Esophagus muscularis mucosa (tissue), 4 donors: ENCODE data around the gene ARID4B. TPM values are rescaled to one million over a fixed set of nuclear protein-coding genes. Genes with fewer than 3 reads are reported as not detected.
A peak's percentile ranks its signal among the peaks of the same experiment; 100 is the strongest.

ENCODE experiments used
- DNase-seq: peaks from one replicate; pipeline ENCODE4 v3.0.0-alpha.2; 2017; ENCODE audit errors: extremely low spot score
- H3K27ac ChIP-seq, 4 donors: fragments of 200-600 bp; sonication (generic); replicated peaks in 1 of 4; 1 replicate in 3 of 4; 2 replicates in 1 of 4; pipeline ENCODE4 v1.5.1; 2016 to 2019; ENCODE audit warnings: mild to moderate bottlenecking in 1 of 4
- H3K27me3 ChIP-seq, 4 donors: fragments of 200-600 bp; sonication (generic); one replicate each; pipeline versions ENCODE4 v1.5.1 to v1.6.0; 2016 to 2019
- H3K36me3 ChIP-seq, 4 donors: fragments of 200-600 bp; sonication (generic); one replicate each; pipeline ENCODE4 v1.5.1; 2016 to 2019
- H3K4me1 ChIP-seq, 4 donors: fragments of 200-600 bp; sonication (generic); one replicate each; pipeline ENCODE4 v1.5.1; 2016 to 2019
- H3K4me3 ChIP-seq, 4 donors: fragments of 200-600 bp; sonication (generic); 1 replicate in 2 of 4; 2 replicates in 2 of 4; pipeline ENCODE4 v1.5.1; 2016 to 2019; ENCODE audit warnings: mild to moderate bottlenecking in 4 of 4, moderate library complexity in 1 of 4
- H3K9me3 ChIP-seq, 4 donors: fragments of 200-600 bp; sonication (generic); 1 replicate in 3 of 4; 2 replicates in 1 of 4; pipeline ENCODE4 v1.5.1; 2016 to 2019
- EP300 ChIP-seq: sonication (generic); formaldehyde crosslinking; IDR thresholded peaks from one replicate; pipeline ENCODE4 v1.6.1; 2017; ENCODE audit warnings: antibody characterized with exemption
- POLR2A ChIP-seq: fragments of 450-650 bp; IDR thresholded peaks from one replicate; pipeline ENCODE4 v1.6.1; 2017; ENCODE audit warnings: antibody characterized with exemption, moderate library complexity, mild to moderate bottlenecking, low read depth
- POLR2AphosphoS5 ChIP-seq, 2 donors: sonication (generic); formaldehyde crosslinking; IDR thresholded peaks; one replicate each; pipeline ENCODE4 v1.6.1; 2017; ENCODE audit warnings: antibody characterized with exemption in 2 of 2
- WGBS: methylation state at CpG from one replicate; pipeline ENCODE4 v1.1.5; 2018; 5-methylcytosine and 5-hydroxymethylcytosine counted together
- intact Hi-C: fragments of 100-400 bp; cut with DNase I; formaldehyde crosslinking; loops from one replicate; pipeline ENCODE4 v1.15.1; 2023
- small RNA-seq, 3 donors: library from RNA; depleted of rRNA; stranded (forward); fragments of <200 nt; gene quantifications; one replicate each; pipeline ENCODE3, GENCODE V24; 2016
- total RNA-seq, 4 donors: library from RNA; depleted of rRNA; stranded (reverse); fragments of >200 nt; gene quantifications; one replicate each; pipeline versions ENCODE4 v1.1.0 to v1.2.1, GENCODE V29; 2016
- TF ChIP-seq, protein P1 (sequence below), 3 experiments: fragments of 200-600 bp in 2 of 3; fragments of 450-650 bp in 1 of 3; sonication (generic) in 2 of 3; IDR thresholded peaks; one replicate each; pipeline ENCODE4 v1.5.1; 2017 to 2019; ENCODE audit warnings: antibody characterized with exemption in 3 of 3, mild to moderate bottlenecking in 2 of 3, moderate library complexity in 1 of 3

The ARID4B gene
- total RNA-seq, 4 donors from 2014 or later: 23.0 to 38.2 (median 29.2) TPM

DNA sequence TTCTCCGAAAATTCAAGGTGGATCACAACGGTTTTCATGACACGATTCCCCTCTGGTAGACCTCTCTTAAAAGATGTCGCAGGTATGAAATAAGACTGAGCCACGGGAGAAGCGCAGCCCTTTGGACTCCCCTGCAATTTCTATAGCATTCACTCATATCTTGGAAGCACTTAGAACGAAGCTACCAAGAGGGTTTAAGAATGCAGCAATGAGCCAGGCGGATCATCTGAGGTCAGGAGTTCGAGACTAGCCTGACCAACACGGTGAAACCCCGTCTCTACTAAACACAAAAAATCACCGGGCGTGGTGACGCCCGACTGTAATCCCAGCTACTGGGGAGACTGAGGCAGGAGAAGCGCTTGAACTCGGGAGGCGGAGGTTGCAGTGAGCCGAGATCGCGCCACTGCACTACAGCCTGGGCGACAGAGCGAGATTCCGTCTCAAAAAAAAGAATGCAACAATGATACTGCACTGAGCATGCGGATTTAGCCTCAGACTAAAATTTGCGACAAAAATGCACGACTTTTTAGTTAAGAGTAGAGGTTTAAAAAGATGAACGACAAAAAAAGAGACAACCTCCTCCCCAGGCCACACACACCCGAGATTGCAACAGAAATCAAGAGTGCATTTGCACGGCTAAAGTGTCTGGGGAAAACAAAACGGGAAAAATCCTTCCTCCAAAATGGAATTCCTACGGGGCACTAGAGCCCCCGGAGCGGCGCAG lies 200.1 kb downstream of the ARID4B start:
- H3K4me1 ChIP-seq: peaks cover 15 to 51% (median 48%) of the 10 kb centered on the region in 4 donors
- WGBS: 1% methylated on average over 35 of the region's 35 CpGs
- H3K9me3 ChIP-seq: no peaks in the 10 kb centered on the region
- peaks cover 5 to 33% (median 15%) of the 10 kb centered on the region in 4 donors for H3K36me3 ChIP-seq
- peak overlapping the region; percentile 86 to 95 (median 88) for H3K27ac ChIP-seq
- no peak for TF ChIP-seq EP300
- TF ChIP-seq, protein P1, sequence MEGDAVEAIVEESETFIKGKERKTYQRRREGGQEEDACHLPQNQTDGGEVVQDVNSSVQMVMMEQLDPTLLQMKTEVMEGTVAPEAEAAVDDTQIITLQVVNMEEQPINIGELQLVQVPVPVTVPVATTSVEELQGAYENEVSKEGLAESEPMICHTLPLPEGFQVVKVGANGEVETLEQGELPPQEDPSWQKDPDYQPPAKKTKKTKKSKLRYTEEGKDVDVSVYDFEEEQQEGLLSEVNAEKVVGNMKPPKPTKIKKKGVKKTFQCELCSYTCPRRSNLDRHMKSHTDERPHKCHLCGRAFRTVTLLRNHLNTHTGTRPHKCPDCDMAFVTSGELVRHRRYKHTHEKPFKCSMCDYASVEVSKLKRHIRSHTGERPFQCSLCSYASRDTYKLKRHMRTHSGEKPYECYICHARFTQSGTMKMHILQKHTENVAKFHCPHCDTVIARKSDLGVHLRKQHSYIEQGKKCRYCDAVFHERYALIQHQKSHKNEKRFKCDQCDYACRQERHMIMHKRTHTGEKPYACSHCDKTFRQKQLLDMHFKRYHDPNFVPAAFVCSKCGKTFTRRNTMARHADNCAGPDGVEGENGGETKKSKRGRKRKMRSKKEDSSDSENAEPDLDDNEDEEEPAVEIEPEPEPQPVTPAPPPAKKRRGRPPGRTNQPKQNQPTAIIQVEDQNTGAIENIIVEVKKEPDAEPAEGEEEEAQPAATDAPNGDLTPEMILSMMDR (IDR thresholded peaks at IDR 0.05): no peak
- no peak for DNase-seq
- H3K4me3 ChIP-seq: peak overlapping the region; percentile 72 to 91 (median 80)
- H3K27me3 ChIP-seq: no peaks in the 10 kb centered on the region
- intact Hi-C loops: loop anchor here (10.0 kb wide), 1 partner anchor 197 kb away; the partner anchor contains the start of genes ARID4B and GGPS1

DNA sequence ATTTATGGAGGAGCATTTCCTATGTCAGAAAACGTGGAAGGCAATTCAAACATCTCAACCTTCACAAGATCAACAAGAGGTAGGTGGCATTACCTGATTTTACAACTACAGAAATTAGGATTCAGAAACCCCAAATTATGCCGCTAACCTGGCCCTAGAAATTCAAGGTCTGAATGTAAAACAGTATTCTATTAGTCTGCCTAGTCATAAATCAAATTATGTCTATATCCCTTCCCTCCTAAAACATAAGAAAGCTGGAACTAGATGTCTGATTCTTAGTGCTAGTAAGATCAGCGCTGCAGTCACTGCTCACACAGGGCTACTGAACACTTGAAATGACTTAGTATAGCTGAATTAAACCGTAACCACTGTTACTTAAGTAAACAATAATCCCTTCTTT lies 200.8 kb downstream of the ARID4B start:
- no peak for DNase-seq
- Histone ChIP-seq H3K9me3 (no peaks in the 10 kb centered on the region), H3K4me3 (peak overlapping the region; percentile 72 to 91 (median 80)), H3K36me3 (peaks cover 1 to 26% (median 13%) of the 10 kb centered on the region in 4 donors), H3K27ac (peak overlapping the region in 2 of 4 donors; percentile 86 to 89), H3K4me1 (peaks cover 15 to 58% (median 54%) of the 10 kb centered on the region in 4 donors), H3K27me3 (no peaks in the 10 kb centered on the region)
- intact Hi-C loops: loop anchor here (10.0 kb wide), 1 partner anchor 198 kb away; the partner anchor contains the start of genes ARID4B and GGPS1
- TF ChIP-seq POLR2A: no peak
- WGBS: 28% methylated on average over 4 of the region's 4 CpGs

DNA sequence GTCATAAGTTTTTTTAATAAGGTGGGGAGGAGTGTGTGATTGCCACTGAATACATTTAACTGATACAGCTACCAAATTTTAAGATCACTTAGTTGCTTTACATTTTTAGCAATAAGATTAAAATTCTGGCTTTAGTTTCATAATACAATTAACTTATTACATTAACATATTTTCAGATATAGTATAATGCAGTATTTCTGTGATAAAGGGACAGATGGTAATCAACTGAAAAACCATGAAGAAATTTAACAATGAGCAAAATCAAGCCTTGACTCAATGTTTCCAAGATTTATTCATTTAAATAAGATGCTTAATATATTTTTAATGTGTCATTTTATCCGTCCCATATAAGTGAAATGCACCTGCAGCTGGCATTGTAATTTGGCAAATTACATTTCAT lies 203.3 kb downstream of the ARID4B start:
- DNase-seq: no peak
- intact Hi-C loops: loop anchor here (10.0 kb wide), 1 partner anchor 200 kb away; the partner anchor contains the start of genes ARID4B and GGPS1
- H3K27ac ChIP-seq: no peak overlapping the region
- no peaks in the 10 kb centered on the region for H3K9me3 ChIP-seq
- H3K4me1 ChIP-seq: peaks cover 15 to 66% (median 58%) of the 10 kb centered on the region in 4 donors
- peaks cover 13 to 34% (median 21%) of the 10 kb centered on the region in 4 donors for H3K36me3 ChIP-seq
- H3K27me3 ChIP-seq: no peaks in the 10 kb centered on the region
- TF ChIP-seq POLR2A (no peak), EP300 (no peak), POLR2AphosphoS5 (IDR thresholded peaks at IDR 0.05) (no peak)
- TF ChIP-seq, protein P1 (IDR thresholded peaks at IDR 0.05): no peak
- H3K4me3 ChIP-seq: no peak overlapping the region
- 48% methylated on average over 1 of the region's 1 CpG for WGBS

DNA sequence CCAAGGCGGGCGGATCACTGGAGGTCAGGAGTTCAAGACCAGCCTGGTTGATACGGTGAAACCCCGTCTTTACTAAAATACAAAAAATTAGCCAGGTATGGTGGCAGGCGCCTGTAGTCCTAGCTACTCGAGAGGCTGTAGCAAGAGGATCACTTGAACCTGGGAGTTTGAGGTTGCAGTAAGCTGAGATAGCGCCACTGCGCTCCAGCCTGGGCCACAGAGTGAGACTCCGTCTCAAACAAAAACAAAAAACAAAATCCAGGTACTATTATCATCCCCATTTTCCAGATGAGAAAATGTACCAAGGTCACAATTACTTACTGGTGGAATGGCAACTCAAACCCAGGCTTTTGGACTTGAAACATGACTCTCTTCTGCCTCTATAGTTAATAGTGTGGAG lies 203.9 kb downstream of the ARID4B start:
- Histone ChIP-seq H3K9me3 (no peaks in the 10 kb centered on the region), H3K27me3 (no peaks in the 10 kb centered on the region)
- TF ChIP-seq, protein P1 (IDR thresholded peaks at IDR 0.05): no peak
- TF ChIP-seq POLR2A (no peak), EP300 (no peak), POLR2AphosphoS5 (IDR thresholded peaks at IDR 0.05) (no peak)

DNA sequence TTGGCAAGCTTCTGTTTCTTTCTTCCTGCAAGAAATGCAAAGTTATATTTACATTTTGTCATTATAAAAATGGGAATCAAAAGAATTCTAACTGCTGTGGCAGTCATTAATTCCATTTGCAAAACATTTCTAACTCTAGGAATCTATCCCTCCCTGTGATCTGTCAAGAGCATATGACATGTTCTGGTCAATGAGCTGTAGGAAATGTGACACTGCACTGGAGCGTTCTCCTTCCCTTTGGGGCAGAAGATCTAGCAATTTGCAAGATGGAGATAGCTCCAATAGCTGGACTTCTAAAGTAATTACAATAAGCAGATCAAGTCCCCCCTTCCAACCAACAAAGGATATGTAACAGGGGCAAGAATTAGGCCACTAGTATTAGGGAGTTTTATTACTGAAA lies 205.6 kb downstream of the ARID4B start:
- TF ChIP-seq POLR2A: no peak
- no peaks in the 10 kb centered on the region for H3K27me3 ChIP-seq
- no peaks in the 10 kb centered on the region for H3K9me3 ChIP-seq
- H3K27ac ChIP-seq: no peak overlapping the region
- no peak for DNase-seq
- H3K4me1 ChIP-seq: peaks cover 11 to 57% (median 53%) of the 10 kb centered on the region in 4 donors
- intact Hi-C loops: loop anchor here (10.0 kb wide), 1 partner anchor 202 kb away; the partner anchor contains the start of genes ARID4B and GGPS1
- H3K36me3 ChIP-seq: peaks cover 35 to 57% (median 43%) of the 10 kb centered on the region in 4 donors
- no peak overlapping the region for H3K4me3 ChIP-seq
- WGBS: 67% methylated on average over 1 of the region's 1 CpG

More for the DNA sequence above, 203.9 kb downstream of the ARID4B start:
- WGBS: 94% methylated on average over 9 of the region's 9 CpGs
- no peak for DNase-seq
- intact Hi-C loops: loop anchor here (10.0 kb wide), 1 partner anchor 201 kb away; the partner anchor contains the start of genes ARID4B and GGPS1
- Histone ChIP-seq H3K27ac (no peak overlapping the region), H3K4me3 (no peak overlapping the region), H3K4me1 (peaks cover 11 to 63% (median 58%) of the 10 kb centered on the region in 4 donors), H3K36me3 (peaks cover 18 to 39% (median 27%) of the 10 kb centered on the region in 4 donors)

Small RNA genes within 50 kb of the gene (small RNA-seq; reads per million reads assigned to genes)
- 0 reads per million in 3 donors for gene AL391994.1
- gene MIR4753: 0 reads per million in 3 donors
- 2.6 to 3.6 (median 3.0) reads per million in 3 donors for gene SNORA14B

Other genes starting within 250 kb of the ARID4B start
- gene TOMM20, start 199.3 kb downstream of the ARID4B start, total RNA-seq: 10 to 100 TPM; 59.7 to 94.3 (median 86.3) TPM
- gene RBM34, start 166.9 kb downstream of the ARID4B start, total RNA-seq: 10 to 100 TPM; 41.9 to 57.2 (median 53.4) TPM
- 10 to 100 TPM; 25.7 to 30.5 (median 28.7) TPM for gene GGPS1, start 391 bp upstream of the ARID4B start, total RNA-seq
- gene TBCE, start 39.2 kb upstream of the ARID4B start, total RNA-seq: 10 to 100 TPM; 10.6 to 21.6 (median 15.3) TPM
- gene B3GALNT2, start 176.3 kb upstream of the ARID4B start, total RNA-seq: 10 to 100 TPM; 49.0 to 68.4 (median 55.5) TPM